H1 (cell line): ENCODE measurements around the gene ELAPOR2.

Source experiments
- CTCF ChIP-seq, 3 experiments: IDR thresholded peaks; 1 replicate in 2 of 3; 2 replicates in 1 of 3; pipeline versions ENCODE4 v1.5.1 to v1.6.1; 2011; ENCODE audit warnings: low read length in 3 of 3, mild to moderate bottlenecking in 3 of 3, inconsistent platforms in 2 of 3, low read depth in 1 of 3, moderate library complexity in 1 of 3; ENCODE audit not compliant: insufficient read depth in 1 of 3; ENCODE audit errors: control extremely low read depth in 1 of 3
- FOSL1 ChIP-seq: IDR thresholded peaks from 2 replicates; pipeline ENCODE4 v1.6.1; 2011; ENCODE audit warnings: mild to moderate bottlenecking, low read depth, low read length, moderate library complexity; ENCODE audit not compliant: insufficient read depth
- GTF2F1 ChIP-seq: IDR thresholded peaks from 2 replicates; pipeline ENCODE4 v1.6.1; 2012; ENCODE audit warnings: low read depth, low read length, improper control_type of control experiment, borderline replicate concordance
- KDM1A ChIP-seq: fragments of 200-600, 300-600 bp; sonication (generic); IDR thresholded peaks from 2 replicates; pipeline ENCODE4 v1.7.1; 2016; ENCODE audit warnings: mild to moderate bottlenecking, low read length, borderline replicate concordance
- MAX ChIP-seq: IDR thresholded peaks from 2 replicates; pipeline ENCODE4 v1.6.1; 2012; ENCODE audit warnings: inconsistent platforms
- NRF1 ChIP-seq: IDR thresholded peaks from 2 replicates; pipeline ENCODE4 v1.6.1; 2011; ENCODE audit warnings: mild to moderate bottlenecking, low read depth, low read length, improper control_type of control experiment
- PHF8 ChIP-seq: fragments of 200-600 bp; sonication (generic); conservative IDR thresholded peaks from 2 replicates; pipeline ENCODE4 v1.7.1; 2012; ENCODE audit warnings: low read depth, mild to moderate bottlenecking, inconsistent platforms, low read length, moderate library complexity
- POLR2A ChIP-seq, 2 experiments: IDR thresholded peaks; 1 replicate in 1 of 2; 2 replicates in 1 of 2; pipeline ENCODE4 v1.6.1; 2011; ENCODE audit warnings: low read depth in 2 of 2, low read length in 2 of 2, mild to moderate bottlenecking in 2 of 2; ENCODE audit errors: control extremely low read depth in 1 of 2
- POLR2AphosphoS5 ChIP-seq: IDR thresholded peaks from 2 replicates; pipeline ENCODE4 v1.6.1; 2011; ENCODE audit warnings: low read depth, low read length
- RAD21 ChIP-seq, 2 experiments: IDR thresholded peaks in 1 of 2; conservative IDR thresholded peaks in 1 of 2; 2 replicates each; pipeline ENCODE4 v1.6.1; 2011; ENCODE audit warnings: low read depth in 2 of 2, low read length in 2 of 2, improper control_type of control experiment in 1 of 2, inconsistent platforms in 1 of 2, mild to moderate bottlenecking in 1 of 2, moderate library complexity in 1 of 2
- RFX5 ChIP-seq: IDR thresholded peaks from 2 replicates; pipeline ENCODE4 v1.6.1; 2011; ENCODE audit warnings: low read depth, low read length, improper control_type of control experiment, borderline replicate concordance
- SIN3A ChIP-seq, 2 experiments: IDR thresholded peaks in 1 of 2; conservative IDR thresholded peaks in 1 of 2; 2 replicates each; pipeline ENCODE4 v1.6.1; 2011 to 2012; ENCODE audit warnings: low read length in 2 of 2, improper control_type of control experiment in 1 of 2, low read depth in 1 of 2, mild to moderate bottlenecking in 1 of 2
- TAF1 ChIP-seq: IDR thresholded peaks from 2 replicates; pipeline ENCODE4 v1.6.1; 2011; ENCODE audit warnings: mild to moderate bottlenecking, low read depth, low read length
- TBP ChIP-seq: IDR thresholded peaks from 2 replicates; pipeline ENCODE4 v1.6.1; 2011; ENCODE audit warnings: low read depth, low read length, improper control_type of control experiment

DNA sequence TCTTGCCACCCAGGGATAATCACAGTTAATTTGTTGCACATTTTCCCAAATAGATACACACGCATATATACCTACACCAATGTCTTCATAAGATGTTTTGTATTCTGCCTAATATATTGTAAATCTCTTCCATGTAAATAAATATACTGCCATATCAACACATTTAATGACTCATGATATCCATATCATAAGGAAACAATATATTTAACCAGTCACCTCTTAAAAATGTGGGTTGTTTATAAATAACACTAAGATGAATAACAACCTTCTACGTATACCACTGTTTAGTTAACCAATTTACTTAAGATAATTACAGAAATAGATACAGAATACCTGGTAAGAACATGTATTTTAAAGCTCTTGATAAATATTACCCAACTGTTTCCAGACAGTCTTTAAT lies 38.2 kb downstream of the ELAPOR2 start:
- TF ChIP-seq CTCF (IDR thresholded peaks at IDR 0.05; ENCODE audit: control extremely low read depth in 1 of 3, insufficient read depth in 1 of 3, low read depth in 1 of 3, low read length in 3 of 3) (no peak), MAX (no peak), GTF2F1 (no peak), POLR2A (IDR thresholded peaks at IDR 0.05; ENCODE audit: control extremely low read depth in 1 of 2, low read depth in 2 of 2, low read length in 2 of 2) (no peak), POLR2AphosphoS5 (no peak), RFX5 (no peak), FOSL1 (no peak), TAF1 (no peak), KDM1A (no peak), PHF8 (no peak), RAD21 (IDR thresholded peaks at IDR 0.05 in 1 of 2, conservative IDR thresholded peaks at IDR 0.05 in 1 of 2; ENCODE audit: low read depth in 2 of 2, low read length in 2 of 2) (no peak), NRF1 (no peak), SIN3A (conservative IDR thresholded peaks at IDR 0.05 in 1 of 2, IDR thresholded peaks at IDR 0.05 in 1 of 2; ENCODE audit: low read depth in 1 of 2, low read length in 2 of 2) (no peak), TBP (no peak)
